ENCODE measurements around the gene HOXA3. TPM values are rescaled to one million over a fixed set of nuclear protein-coding genes. Genes with fewer than 3 reads are reported as not detected.

HOXA3 gene
- total RNA-seq, 1 experiment from 2014 or later, result not detected

GRCh38 chr7:27095897-27096767 is 56.3 kb downstream of the HOXA3 start, which contains the start of gene HOXA1:
Gene HOXA1 (minus strand): TSS chr7:27096000. CDS start chr7:27095912, 88 bp downstream.
- H3K27me3 Mint-ChIP-seq (ENCODE audit: low read depth), result peaks cover 100% of the 10 kb centered on the region
- no peak within 1 kb of the TSS for H2BK120ac ChIP-seq (ENCODE audit: low read depth, low read length, poor library complexity, severe bottlenecking)
- H3K27ac Mint-ChIP-seq, result no peak within 1 kb of the TSS; a peak in 1 of 7 replicates
- no peak within 1 kb of the TSS for H3T11ph ChIP-seq (ENCODE audit: low read length)
- H3K14ac ChIP-seq (ENCODE audit: insufficient read depth, low read length), result no peak within 1 kb of the TSS
- H2BK5ac ChIP-seq (ENCODE audit: insufficient read length, low read length), result no peak within 1 kb of the TSS
- H2AFZ ChIP-seq (ENCODE audit: low read length), result no peak within 1 kb of the TSS
- H2BK12ac ChIP-seq (ENCODE audit: insufficient read length, low read depth, low read length), result no peak within 1 kb of the TSS
- H2BK15ac ChIP-seq (ENCODE audit: low read depth, low read length), result no peak within 1 kb of the TSS
- H3K27ac ChIP-seq (ENCODE audit: insufficient read length, low read depth, low read length), result no peak within 1 kb of the TSS
- no peak for TF ChIP-seq CTCF (conservative IDR thresholded peaks at IDR 0.05)
- WGBS (ENCODE audit: extremely low coverage, insufficient read length, low lambda C conversion rate), result no CpG with 5 or more reads among the region's 68 CpGs
- H3K4me2 ChIP-seq (ENCODE audit: insufficient read depth, insufficient read length, low read length), result peak within 1 kb of the TSS; percentile 28
- H3K9me3 Mint-ChIP-seq, result peaks cover 2 to 33% of the 10 kb centered on the region in 2 experiments; a peak in 4 of 5 replicates
- H3K9me3 ChIP-seq (ENCODE audit: control insufficient read depth, low read depth, low read length), result no peaks in the 10 kb centered on the region
- no peaks in the 10 kb centered on the region for H3K79me1 ChIP-seq (ENCODE audit: insufficient read depth, low read depth, low read length, poor library complexity, severe bottlenecking)
- H3K4me3 Mint-ChIP-seq, result peak within 1 kb of the TSS; percentile 61 to 86
- H4K91ac ChIP-seq (ENCODE audit: insufficient read length, low read depth, low read length), result no peak within 1 kb of the TSS
- H3K36me3 Mint-ChIP-seq (ENCODE audit: insufficient read depth in 1 of 3, low read depth in 3 of 3), result no peaks in the 10 kb centered on the region
- peaks cover 88% of the 10 kb centered on the region for H3K27me3 ChIP-seq (ENCODE audit: insufficient read depth, low read length)
- H3K23me2 ChIP-seq (ENCODE audit: insufficient read length, low read depth, low read length, poor library complexity, severe bottlenecking), result peaks cover 7% of the 10 kb centered on the region
- peaks cover 48 to 64% of the 10 kb centered on the region in 2 experiments for H3K4me1 Mint-ChIP-seq
- peaks cover 5% of the 10 kb centered on the region; the same call in 1 of the 2 replicates for H3K4me1 ChIP-seq (ENCODE audit: insufficient read depth, low read length)
- H3K4ac ChIP-seq (ENCODE audit: low read depth, low read length), result no peak within 1 kb of the TSS
- no peak within 1 kb of the TSS for H4K5ac ChIP-seq (ENCODE audit: insufficient read length, low read depth, low read length)
- H4K20me1 ChIP-seq (ENCODE audit: control insufficient read depth, insufficient read depth, insufficient read length), result peaks cover 2% of the 10 kb centered on the region
- H3K18ac ChIP-seq (ENCODE audit: insufficient read length, low read depth, low read length), result no peak within 1 kb of the TSS
- no peak within 1 kb of the TSS for H2AK5ac ChIP-seq (ENCODE audit: insufficient read length, low read length)
- no peak within 1 kb of the TSS for H3K23ac ChIP-seq (ENCODE audit: insufficient read length, low read depth, low read length)
- no peak within 1 kb of the TSS for H2BK20ac ChIP-seq (ENCODE audit: low read depth, low read length, poor library complexity, severe bottlenecking)
- H3K56ac ChIP-seq (ENCODE audit: insufficient read length, low read depth, low read length), result no peak within 1 kb of the TSS
- H3K9ac ChIP-seq (ENCODE audit: extremely low read depth, insufficient read length, low read length), result no peak within 1 kb of the TSS
- H4K8ac ChIP-seq (replicated peaks; ENCODE audit: insufficient read length, low read depth, low read length), result no peak within 1 kb of the TSS
- H3K79me2 ChIP-seq (ENCODE audit: insufficient read depth, low read length), result no peaks in the 10 kb centered on the region
- peak; percentile 89 for DNase-seq

Measured in H9 (cell line).